Mononuclear cell (primary cell): Measurements from ENCODE around the gene SDHAF4. TPM values are rescaled to one million over a fixed set of nuclear protein-coding genes. Genes with fewer than 3 reads are reported as not detected.
"Not testable (repeated sequence)": the region's sequence is repeated elsewhere in the genome, so short reads cannot be mapped to it uniquely, and the experiment has no call there.

ENCODE experiments used
- H3K27me3 ChIP-seq: 2 replicates; pipeline ENCODE4 v1.6.0; 2011; ENCODE audit warnings: low read length, control low read depth; ENCODE audit not compliant: insufficient read depth
- H3K4me1 ChIP-seq: 2 replicates; pipeline ENCODE4 v1.5.1; 2011; ENCODE audit warnings: mild to moderate bottlenecking, low read length, control low read depth; ENCODE audit not compliant: insufficient read depth
- H3K4me3 ChIP-seq: 2 replicates; pipeline ENCODE4 v1.5.1; 2011; ENCODE audit warnings: mild to moderate bottlenecking, low read length, moderate library complexity
- H3K9me3 ChIP-seq: 2 replicates; pipeline ENCODE4 v1.5.1; 2011; ENCODE audit warnings: low read depth, mild to moderate bottlenecking, control low read depth, low read length
- total RNA-seq: library from RNA; depleted of rRNA; stranded (reverse); fragments of >200 nt; gene quantifications from one replicate; pipeline ENCODE4 v1.2.3, GENCODE V29; 2012

The SDHAF4 gene
- total RNA-seq, 1 donor: 2.6 TPM

DNA sequence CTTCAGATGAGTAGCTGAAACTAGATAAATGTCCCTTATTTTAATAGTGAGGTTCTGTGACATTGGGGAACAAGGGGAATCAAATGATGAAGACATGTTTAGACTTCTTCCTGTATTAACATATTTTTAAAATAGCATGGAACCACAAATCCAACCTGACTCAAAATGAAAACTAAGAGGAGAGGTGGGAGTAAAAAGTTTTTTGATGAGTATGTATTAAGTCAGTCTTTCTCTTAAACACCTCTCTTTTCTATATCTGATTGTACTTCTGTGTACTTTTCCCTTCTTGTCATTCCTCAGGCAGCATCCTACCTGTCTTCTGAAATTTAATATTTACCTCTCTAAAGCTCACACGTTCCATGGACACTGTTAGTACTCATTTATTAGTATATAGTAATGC, 8.7 kb upstream of the SDHAF4 start:
- Histone ChIP-seq H3K27me3 (no peaks in the 10 kb centered on the region), H3K4me1 (no peaks in the 10 kb centered on the region), H3K4me3 (no peak overlapping the region)

DNA sequence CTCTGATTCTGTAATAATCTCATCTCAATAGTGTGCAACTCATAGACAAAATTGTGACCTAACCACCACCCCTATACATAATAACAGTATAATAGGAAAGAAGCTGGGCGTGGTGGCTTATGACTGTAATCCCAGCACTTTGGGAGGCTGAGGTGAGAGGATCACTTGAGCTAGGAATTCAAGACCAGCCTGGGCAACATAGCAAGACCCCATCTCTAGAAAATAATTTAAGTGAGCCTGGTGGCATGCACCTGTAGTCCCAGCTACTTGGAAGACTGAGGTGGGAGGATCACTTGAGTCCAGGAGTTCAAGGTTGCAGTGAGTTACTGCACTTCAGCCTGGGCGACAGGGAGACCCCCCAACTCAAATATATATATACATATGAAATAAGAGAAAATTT, 4.3 kb upstream of the SDHAF4 start:
- not testable (repeated sequence) for H3K27me3 ChIP-seq, H3K4me3 ChIP-seq, H3K9me3 ChIP-seq, H3K4me1 ChIP-seq

More for the DNA sequence above, 8.7 kb upstream of the SDHAF4 start:
- no peaks in the 10 kb centered on the region for H3K9me3 ChIP-seq

DNA sequence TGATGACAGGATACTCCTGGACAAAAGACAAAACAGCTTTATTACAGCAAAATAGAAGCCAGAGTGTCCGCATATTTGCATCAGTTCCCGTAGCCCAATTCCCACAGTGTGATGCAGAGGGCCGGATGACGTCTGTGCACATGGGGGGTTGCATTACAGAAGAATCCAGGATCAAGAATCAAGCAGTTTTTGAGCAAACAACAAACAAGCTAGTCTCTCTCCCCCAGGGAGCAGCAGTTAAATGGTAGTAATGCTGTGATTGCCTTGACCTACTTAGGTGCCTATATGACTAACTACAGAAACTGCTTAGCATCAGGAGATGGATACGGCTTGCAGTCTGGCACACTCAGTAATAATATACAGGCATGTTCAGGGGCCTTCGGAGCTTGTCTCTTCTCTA, 3.2 kb upstream of the SDHAF4 start:
- Histone ChIP-seq H3K4me3 (no peak overlapping the region), H3K9me3 (no peaks in the 10 kb centered on the region), H3K27me3 (no peaks in the 10 kb centered on the region), H3K4me1 (peaks cover 11% of the 10 kb centered on the region)

DNA sequence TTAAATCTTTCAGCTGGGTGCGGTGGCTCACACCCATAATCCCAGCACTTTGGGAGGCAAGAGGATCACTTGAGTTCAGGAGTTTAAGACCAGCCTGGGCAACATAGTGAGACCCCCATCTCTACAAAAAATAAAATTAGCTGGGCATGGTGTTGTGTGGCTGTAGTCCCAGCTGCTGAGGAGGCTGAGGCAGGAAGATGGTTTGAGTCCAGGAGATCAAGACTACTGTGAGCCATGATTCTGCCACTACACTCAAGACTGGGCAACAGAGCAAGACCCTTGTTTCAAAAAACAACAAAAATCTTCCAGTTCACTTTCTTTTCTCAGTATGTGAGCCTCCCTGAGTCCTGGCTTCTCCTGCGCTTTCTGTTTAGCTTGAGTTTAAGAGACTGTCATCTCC, 7.9 kb downstream of the SDHAF4 start:
- H3K4me3 ChIP-seq: no peak overlapping the region
- no peaks in the 10 kb centered on the region for H3K4me1 ChIP-seq
- no peaks in the 10 kb centered on the region for H3K9me3 ChIP-seq
- H3K27me3 ChIP-seq: no peaks in the 10 kb centered on the region

DNA sequence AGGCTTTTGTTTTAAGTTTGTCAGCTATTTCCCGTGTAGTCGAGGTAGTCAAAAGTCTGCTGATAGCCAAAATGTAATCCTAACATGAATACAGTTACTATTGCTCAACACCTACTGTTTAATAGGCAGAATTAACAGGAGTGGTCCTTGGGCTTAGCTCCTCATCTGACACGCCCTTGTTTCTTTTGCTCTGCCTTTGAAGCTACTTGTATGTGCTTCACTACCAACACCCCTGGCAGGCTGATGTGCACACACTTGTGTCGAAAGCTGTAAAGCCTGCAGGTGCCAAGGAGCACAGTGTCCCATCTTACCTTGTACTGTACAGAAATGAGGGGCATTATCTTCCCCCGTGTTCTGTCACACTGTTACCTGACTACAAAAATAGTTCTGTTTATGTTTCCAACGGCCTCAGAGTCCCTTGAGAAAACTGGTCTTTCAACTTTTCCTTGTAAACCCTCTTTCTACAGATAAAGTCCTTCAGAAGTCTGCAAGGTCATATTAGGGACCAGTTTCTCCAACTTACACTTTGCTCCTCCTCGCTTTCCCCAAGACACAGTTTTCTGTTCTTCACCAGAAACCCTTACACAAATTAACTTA, 9.3 kb downstream of the SDHAF4 start:
- Histone ChIP-seq H3K27me3 (no peaks in the 10 kb centered on the region), H3K4me3 (no peak overlapping the region), H3K9me3 (no peaks in the 10 kb centered on the region), H3K4me1 (no peaks in the 10 kb centered on the region)

DNA sequence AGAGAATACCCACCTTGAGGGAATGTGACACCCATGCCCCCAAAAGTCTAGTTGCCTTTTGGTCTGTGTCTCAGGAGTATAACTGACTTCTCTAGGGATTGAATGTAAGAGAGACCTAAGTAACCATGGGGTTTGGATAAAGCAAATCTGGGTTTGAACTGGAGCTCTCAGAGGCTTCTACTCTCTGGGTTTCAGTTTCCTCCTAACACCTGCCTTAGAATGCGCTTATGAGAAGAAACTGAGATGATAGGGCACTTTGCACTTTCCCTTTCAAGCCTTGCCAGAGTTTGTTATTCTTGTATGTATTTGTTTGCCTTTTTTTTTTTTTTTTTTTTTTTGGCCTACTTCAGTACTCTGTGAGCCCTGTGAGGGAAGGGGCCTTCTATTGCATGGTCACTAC, 19.4 kb downstream of the SDHAF4 start:
- Histone ChIP-seq H3K4me1 (no peaks in the 10 kb centered on the region), H3K27me3 (no peaks in the 10 kb centered on the region), H3K9me3 (no peaks in the 10 kb centered on the region), H3K4me3 (no peak overlapping the region)

DNA sequence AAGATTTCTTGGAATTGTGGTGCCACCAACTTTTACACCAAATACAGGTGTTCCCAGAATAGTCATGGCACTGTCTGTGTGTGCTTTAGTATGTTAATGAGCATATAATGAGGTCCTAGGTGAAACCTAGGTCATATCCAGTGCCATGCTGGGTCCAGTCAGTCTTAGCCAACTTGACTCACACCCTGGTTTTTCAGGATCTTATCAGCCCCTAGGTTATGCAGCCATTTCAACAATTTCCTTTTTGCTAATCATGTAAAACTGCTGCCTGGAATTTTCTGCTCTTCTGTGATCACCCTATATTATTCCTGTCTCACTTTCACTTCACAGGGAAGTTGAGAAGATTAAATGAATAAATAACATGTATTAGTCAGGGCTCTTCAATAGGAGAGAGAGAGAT, 23.7 kb downstream of the SDHAF4 start:
- no peak overlapping the region for H3K4me3 ChIP-seq
- H3K27me3 ChIP-seq: no peaks in the 10 kb centered on the region
- H3K9me3 ChIP-seq: no peaks in the 10 kb centered on the region
- no peaks in the 10 kb centered on the region for H3K4me1 ChIP-seq

DNA sequence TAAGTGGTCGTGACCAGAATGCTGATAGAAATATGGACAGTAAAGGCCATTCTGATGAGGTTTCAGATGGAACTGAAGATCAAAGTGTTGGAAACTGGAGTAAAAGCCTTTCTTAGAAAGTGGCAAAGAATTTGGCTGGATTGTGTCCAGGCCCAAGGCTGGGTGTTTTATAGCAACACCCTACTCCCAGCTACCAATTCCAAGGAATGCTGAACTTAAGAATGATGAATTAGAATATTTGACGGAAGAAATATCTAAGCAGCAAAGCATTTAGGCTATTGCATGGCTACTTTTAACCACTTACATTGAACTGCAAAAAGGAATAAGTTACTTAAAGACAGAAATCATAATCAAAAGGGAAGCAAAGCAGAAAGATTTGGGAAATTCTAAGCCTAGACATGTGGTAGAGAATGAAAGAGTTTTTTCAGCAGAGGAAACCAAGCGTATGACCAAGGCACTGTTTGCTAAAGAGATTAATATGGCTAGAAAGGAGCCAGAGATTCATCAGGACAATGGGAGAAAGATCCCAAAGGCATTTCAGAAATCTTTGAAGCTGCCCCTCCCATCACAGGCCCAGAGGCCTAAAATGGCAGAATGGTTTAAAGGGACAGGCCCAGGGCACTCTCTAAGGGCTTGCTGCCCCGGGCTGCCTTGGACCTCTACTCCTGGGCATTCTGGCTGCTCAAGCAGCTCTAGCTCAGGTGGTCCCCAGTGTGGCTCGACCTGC, 25.8 kb downstream of the SDHAF4 start:
- H3K27me3 ChIP-seq: no peaks in the 10 kb centered on the region
- H3K4me1 ChIP-seq: no peaks in the 10 kb centered on the region
- no peak overlapping the region for H3K4me3 ChIP-seq
- H3K9me3 ChIP-seq: no peaks in the 10 kb centered on the region

DNA sequence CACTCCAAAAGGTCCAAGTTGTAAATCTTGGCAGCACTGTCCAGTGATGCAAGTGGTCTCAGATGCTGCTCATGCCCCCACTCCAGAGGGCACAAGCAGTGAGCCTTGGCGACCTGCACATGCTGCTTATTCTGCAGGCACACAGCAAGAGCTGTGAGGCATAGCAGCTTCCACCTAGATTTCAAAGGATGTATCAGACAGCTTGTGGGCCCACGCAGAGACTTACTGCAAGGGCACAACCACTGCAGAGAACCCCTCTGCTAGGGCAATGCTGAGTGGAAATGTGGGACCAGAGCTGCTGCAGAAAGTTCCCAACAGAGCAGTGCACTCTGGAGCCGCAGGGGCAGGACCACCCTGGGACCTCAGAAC, 26.4 kb downstream of the SDHAF4 start:
- no peaks in the 10 kb centered on the region for H3K9me3 ChIP-seq
- no peak overlapping the region for H3K4me3 ChIP-seq
- no peaks in the 10 kb centered on the region for H3K4me1 ChIP-seq
- no peaks in the 10 kb centered on the region for H3K27me3 ChIP-seq

DNA sequence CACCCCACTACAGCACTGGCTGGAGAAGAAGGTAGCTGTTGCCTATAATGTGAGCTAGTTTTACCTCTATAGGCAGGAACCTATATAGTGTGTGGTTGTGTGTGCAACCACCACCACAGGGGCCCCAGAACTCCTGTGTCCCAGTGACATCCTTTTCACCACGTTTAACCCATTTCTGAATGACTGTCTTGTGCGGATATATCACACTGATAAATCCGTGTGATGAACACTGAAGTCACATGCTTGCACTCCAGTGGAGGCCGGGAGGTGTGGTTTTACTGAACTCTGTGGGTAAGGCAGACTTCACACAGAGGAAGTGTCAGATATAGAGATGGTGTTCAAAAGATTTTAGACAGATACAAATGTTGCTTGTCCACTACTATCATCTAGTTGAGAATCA, 32.5 kb downstream of the SDHAF4 start:
- Histone ChIP-seq H3K4me3 (no peak overlapping the region), H3K27me3 (no peaks in the 10 kb centered on the region), H3K4me1 (peaks cover 4% of the 10 kb centered on the region), H3K9me3 (no peaks in the 10 kb centered on the region)

DNA sequence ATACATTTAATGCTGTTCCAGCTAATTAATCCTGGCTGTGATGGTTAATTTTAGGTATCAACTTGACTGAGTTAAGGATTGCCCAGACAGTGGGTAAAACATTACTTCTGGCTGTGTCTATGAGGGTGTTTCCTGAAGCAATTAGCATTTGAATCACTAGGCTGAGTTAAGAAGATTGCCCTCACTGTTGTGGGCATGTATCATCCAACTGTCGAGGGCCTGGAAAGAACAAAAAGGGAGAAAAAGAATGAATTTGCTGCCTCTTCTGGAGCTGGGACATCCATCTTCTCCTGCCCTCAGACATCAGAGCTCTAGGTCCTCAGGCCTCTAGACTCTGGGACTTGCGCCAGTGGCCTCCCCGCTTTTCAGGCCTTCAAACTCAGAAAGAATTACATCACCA, 34.3 kb downstream of the SDHAF4 start:
- Histone ChIP-seq H3K4me1 (peaks cover 4% of the 10 kb centered on the region), H3K9me3 (no peaks in the 10 kb centered on the region), H3K27me3 (no peaks in the 10 kb centered on the region), H3K4me3 (no peak overlapping the region)

DNA sequence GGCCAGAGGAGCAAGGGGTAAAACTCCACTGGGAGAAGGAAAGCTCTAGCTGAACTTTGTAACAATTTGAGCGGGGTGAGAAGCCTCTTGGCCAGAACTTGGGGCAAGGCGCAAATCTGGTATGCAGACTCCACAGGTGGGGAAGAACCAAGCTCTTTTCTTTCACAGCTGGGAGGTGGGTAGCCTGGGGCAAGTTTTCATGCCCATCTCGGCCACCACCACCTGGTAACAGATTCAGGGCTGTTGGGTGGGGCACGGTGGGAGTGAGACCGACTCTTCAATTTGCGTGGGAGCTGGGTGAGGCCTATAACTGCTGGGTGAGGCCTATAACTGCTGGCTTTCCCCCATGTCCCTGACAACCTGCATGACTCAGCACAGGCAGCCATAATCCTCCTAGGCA, 37.5 kb downstream of the SDHAF4 start:
- Histone ChIP-seq H3K27me3 (no peaks in the 10 kb centered on the region), H3K4me3 (no peak overlapping the region), H3K4me1 (no peaks in the 10 kb centered on the region), H3K9me3 (no peaks in the 10 kb centered on the region)

DNA sequence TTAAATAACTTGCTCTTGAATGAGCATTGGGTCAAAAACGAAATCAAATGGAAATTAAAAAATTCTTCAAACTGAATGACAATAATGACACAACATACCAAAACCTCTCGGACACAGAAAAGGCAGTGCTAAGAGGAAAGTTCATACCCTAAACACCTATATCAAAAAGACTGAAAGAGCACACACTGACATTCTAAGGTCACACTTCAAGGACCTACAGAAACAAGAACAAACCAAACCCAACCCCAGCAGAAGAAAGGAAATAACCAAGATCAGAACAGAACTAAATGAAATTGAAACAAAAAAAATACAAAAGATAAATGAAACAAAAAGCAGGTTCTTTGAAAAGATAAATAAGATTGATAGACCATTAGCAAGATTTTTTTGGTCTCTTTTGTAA, 40.6 kb downstream of the SDHAF4 start:
- not testable (repeated sequence) for H3K4me3 ChIP-seq, H3K4me1 ChIP-seq, H3K9me3 ChIP-seq, H3K27me3 ChIP-seq

DNA sequence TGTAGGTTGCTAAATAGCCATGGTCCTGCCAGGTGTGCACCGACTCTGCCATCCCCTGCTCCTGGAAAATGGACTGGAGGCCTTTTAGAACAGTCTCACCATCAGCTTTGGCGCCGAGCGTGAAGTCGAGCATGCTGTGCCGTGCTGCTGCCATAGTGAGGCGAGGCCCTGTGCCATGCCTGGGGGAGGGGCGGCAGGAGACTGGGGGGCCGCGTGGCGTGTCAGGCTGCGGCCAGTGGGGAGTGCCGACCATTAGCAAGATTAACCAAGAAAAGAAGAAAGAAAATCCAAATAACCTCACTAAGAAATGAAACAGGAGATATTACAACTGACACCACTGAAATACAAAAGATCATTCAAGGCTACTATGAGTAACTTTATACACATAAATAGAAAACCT, 42.5 kb downstream of the SDHAF4 start:
- not testable (repeated sequence) for H3K27me3 ChIP-seq, H3K4me3 ChIP-seq, H3K9me3 ChIP-seq, H3K4me1 ChIP-seq

DNA sequence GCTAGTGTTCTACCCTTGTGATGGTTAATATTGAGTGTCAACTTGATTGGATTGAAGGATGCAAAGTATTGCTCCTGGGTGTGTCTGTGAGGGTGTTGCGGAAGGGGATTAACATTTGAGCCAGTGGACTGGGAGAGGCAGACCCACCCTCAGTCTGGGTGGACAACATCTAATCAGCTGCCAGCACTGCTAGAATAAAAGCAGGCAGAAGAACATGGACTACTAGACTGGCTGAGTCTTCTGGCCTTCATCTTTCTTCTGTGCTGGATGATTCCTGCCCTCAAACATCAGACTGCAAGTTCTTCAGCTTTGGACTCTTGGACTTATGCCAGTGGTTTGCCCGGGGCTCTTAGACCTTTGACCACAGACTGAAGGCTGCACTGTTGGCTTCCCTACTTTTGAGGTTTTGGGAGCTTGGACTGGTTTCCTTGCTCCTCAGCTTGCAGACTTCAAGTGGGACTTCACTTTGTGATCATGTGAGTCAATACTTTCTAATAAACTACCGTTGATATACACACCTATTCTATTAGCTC, 50.1 kb downstream of the SDHAF4 start:
- Histone ChIP-seq H3K27me3 (no peaks in the 10 kb centered on the region), H3K4me3 (no peak overlapping the region), H3K9me3 (no peaks in the 10 kb centered on the region), H3K4me1 (no peaks in the 10 kb centered on the region)

DNA sequence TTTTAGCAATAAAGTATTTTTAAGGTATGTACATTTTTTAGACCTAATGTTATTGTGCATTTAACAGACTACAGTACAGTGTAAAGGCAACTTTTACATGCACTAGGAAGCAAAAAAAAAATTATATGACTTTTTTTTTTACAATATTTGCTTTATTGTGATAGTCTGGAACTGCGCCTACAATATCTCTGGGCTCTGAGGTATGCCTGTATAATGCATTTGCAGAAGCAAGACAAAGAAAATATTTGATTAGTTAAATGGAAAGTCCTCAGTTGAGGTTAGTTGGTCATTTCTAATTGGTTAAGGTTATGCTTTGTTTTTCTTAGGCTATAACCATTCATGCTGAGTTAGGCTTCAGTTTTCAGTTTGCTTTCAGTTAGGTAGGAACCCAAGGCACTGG, 54.0 kb downstream of the SDHAF4 start:
- Histone ChIP-seq H3K4me3 (no peak overlapping the region), H3K4me1 (no peaks in the 10 kb centered on the region), H3K27me3 (no peaks in the 10 kb centered on the region), H3K9me3 (no peaks in the 10 kb centered on the region)
